Activated CD8-positive, alpha-beta memory T cell treated with anti-CD3 and anti-CD28 coated beads for 36 hours (primary cell): Measurements from ENCODE around the gene PLA2G12B. TPM values are rescaled to one million over a fixed set of nuclear protein-coding genes. Genes with fewer than 3 reads are reported as not detected.
"Not testable (repeated sequence)": the region's sequence is repeated elsewhere in the genome, so short reads cannot be mapped to it uniquely, and the experiment has no call there.

Experiments
- CTCF ChIA-PET: fragments of 350-600 bp; sonication (Branson Sonifier 250); formaldehyde crosslinking; loops from one replicate; lab custom pipeline; 2021; ENCODE audit warnings: antibody characterized with exemption; lab: Charles Lee
- POLR2A ChIA-PET: fragments of 350-600 bp; sonication (Branson Sonifier 250); formaldehyde crosslinking; loops from one replicate; lab custom pipeline; 2021; ENCODE audit warnings: antibody characterized with exemption; lab: Charles Lee
- total RNA-seq, 2 experiments: library from RNA; stranded (reverse); gene quantifications; one replicate each; pipeline ENCODE4 v1.2.3, GENCODE V29; 2021

PLA2G12B gene, protein sequence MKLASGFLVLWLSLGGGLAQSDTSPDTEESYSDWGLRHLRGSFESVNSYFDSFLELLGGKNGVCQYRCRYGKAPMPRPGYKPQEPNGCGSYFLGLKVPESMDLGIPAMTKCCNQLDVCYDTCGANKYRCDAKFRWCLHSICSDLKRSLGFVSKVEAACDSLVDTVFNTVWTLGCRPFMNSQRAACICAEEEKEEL
- total RNA-seq = not detected

DNA sequence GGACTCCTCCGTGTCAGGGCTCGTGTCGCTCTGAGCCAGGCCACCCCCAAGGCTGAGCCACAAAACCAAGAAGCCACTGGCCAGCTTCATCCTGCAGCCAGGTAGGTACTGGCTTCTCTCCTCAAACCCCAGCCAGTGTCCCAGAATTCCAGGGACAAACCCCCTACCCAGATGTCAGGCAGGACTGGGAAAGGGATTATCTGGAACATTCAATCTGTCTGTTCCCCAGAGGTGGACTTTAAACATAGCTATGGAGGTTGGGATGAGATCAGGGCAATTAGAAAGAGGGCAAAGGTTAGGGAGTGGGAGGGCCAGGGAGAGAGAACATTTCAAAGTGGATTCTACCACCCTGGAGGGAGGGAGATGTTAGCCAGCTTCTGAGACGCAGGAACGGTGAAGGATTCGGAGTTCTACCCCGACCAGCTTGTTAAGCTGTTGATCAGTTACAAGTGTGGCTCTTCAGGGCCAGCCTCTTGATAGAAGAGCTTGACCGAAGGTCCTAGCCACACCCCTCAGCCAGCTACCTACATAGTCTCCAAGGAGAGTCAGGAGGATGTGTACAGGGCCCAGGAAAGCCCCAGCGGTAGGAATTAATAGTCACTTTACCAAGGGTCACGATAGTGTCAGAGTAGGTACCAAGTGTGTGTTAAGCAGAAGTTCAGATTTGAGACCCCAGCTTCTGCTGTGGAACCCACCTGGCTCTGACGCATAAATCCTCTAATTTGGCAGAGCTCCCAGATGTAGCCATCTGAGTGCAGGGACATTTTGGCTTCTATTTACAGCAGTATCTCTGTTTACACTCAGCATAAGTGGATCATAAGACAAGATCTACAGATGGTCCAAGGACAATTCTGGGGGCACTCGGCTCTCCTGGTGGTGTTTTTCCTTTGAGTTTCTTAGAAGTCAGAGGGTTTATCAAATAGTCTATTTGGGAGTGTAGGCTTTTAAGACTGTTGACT is at the start of gene PLA2G12B:
Gene PLA2G12B, minus strand, starts transcription at position 211 of the 959 bp plus-strand sequence. Its CDS starts 121 bp downstream, at position 90.
- ChIA-PET POLR2A (no interaction called here), CTCF (no interaction called here)

DNA sequence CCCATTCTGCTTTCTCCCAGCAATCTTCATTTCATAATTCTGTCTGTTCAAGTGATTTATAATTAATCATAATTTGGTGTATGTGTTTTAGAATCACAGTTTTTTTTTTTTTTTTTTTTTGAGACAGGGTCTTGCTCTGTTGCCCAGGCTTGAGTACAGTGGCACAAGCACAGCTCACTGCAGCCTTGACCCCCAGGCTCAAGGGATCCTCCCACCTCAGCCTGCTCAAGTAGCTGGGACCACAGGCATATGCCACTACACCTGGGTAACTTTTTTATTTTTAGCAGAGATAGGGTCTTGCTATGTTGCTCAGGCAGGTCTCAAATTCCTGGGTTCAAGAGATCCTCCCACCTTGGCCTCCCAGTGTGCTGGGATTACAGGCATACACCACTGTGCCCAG is 49.2 kb upstream of the PLA2G12B start:
- CTCF ChIA-PET = interaction anchor here (0.6 kb wide), 1 partner anchor 334 kb away, joined by 3 read pairs; no protein-coding TSS in a partner anchor

DNA sequence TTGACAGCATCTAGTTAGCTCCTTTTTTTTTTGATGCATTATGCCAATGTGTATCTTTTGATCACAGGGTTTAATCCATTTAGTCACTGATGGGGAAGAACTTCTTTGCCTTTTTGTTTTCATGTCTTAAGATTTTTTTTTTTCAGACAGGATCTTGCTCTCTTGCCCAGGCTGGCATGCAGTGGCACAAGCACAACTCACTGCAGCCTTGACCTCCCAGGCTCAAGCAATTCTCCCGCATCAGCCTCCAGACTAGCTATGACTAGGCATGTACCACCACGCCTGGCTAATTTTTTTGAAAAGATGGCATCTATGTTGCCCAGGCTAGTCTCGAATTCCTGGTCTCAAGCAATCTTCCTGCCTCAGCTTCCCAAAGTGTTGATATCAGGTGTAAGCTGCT is 46.4 kb upstream of the PLA2G12B start:
- ChIA-PET POLR2A (no interaction called here), CTCF (interaction anchor here (0.6 kb wide), 1 partner anchor 24 kb away, joined by 3 read pairs; no protein-coding TSS in a partner anchor)

More for the DNA sequence above, 49.2 kb upstream of the PLA2G12B start:
- POLR2A ChIA-PET = interaction anchor here (0.7 kb wide), 1 partner anchor 92 kb away, joined by 9 read pairs; no protein-coding TSS in a partner anchor

DNA sequence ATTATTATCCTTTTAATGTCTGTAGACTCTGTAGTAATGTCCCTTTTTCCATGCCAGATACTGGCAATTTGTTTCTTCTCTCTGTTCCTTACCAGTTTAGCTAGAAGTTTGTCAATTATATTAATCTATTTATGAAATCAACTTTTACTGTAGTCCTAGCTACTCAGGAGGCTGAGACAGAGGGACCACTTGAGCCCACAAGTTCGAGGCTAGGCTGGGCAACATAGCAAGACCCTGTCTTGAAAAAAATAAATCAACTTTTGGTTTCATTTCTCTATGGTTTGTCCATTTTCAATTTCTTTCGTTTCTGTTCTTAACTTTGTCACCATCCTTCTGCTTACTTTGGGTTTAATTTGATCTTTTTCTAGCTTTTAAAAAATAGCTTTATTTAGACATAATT is 42.5 kb upstream of the PLA2G12B start:
- ChIA-PET POLR2A (no interaction called here), CTCF (interaction anchor here (0.6 kb wide), 1 partner anchor 401 kb away, joined by 3 read pairs; no protein-coding TSS in a partner anchor)

DNA sequence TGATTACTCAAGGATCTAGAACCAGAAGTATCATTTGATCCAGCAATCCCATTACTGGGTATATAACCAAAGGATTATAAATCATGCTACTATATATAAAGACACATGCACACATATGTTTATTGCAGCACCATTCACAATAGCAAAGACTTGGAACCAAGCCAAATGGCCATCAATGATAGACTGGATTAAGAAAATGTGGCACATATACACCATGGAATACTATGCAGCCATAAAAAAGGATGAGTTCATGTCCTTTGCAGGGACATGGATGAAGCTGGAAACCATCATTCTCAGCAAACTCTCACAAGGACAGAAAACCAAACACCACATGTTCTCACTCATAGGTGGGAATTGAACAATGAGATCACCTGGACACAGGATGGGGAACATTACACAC is 40.9 kb upstream of the PLA2G12B start:
- CTCF ChIA-PET, POLR2A ChIA-PET: not testable (repeated sequence)

DNA sequence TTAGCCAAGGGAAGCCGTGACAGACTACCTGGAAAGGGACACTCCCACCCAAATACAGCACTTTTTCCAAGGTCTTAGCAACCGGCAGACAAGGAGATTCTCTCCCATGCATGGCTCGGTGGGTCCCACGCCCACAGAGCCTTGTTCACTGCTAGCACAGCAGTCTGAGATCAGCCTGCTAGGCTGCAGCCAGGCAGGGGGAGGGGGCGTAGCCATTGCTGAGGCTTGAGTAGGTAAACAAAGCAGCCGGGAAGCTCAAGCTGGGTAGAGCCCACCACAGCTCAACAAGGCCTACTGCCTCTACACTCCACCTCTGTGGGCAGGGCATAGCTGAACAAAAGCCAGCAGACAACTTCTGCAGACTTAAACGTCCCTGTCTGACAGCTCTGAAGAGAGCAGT is 35.2 kb upstream of the PLA2G12B start:
- POLR2A ChIA-PET, CTCF ChIA-PET: not testable (repeated sequence)

DNA sequence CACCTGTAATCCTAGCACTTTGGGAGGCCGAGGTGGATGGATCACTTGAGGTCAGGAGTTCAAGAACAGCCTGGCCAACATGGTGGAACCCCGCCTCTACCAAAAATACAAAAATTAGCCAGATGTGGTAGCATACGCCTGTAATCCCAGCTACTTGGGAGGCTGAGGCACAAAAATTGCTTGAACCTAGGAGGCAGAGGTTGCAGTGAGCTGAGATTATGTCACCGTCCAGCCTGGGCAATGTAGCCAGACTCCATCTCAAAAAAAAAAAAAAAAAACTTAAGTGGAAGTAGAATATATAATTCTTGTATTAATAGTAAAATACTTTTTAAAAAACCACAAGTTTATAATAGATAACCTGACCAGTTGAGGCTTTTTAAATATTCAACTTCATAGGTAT is 30.0 kb upstream of the PLA2G12B start:
- POLR2A ChIA-PET, CTCF ChIA-PET: not testable (repeated sequence)

DNA sequence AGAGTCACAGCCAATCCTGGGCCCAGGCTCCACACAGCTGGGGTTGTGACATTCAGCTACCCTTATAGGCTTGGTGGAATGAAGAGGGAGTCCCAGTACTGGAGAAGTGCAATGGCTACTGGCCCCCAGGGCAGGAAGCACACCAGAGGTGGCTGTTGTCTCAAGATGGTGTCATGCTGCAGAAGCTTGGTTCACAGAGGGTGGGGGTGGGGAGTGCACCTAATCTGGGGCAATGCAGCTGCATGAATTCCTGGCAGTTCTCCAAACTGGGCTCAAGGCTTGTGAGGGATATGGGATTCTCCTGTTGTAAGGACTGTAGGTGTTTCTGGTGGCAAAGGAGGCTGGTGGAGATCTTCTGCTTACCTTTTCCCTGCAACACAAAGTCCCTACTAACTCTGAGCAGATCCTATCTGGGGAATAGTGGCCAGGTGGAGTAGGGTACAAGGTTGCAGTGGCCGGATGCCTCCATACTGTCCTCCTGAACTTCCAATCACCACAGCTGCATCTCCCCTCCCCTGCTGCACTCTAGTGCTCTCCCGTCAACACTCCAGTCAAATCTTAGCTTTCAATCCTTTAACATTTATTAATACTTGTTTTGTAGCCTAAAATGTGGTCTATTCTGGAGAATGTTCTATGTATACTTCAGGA is 27.4 kb upstream of the PLA2G12B start:
- ChIA-PET CTCF (no interaction called here), POLR2A (interaction anchor here (0.6 kb wide), 2 partner anchors 56 to 113 kb away, joined by 3 to 5 read pairs; no protein-coding TSS in a partner anchor)

DNA sequence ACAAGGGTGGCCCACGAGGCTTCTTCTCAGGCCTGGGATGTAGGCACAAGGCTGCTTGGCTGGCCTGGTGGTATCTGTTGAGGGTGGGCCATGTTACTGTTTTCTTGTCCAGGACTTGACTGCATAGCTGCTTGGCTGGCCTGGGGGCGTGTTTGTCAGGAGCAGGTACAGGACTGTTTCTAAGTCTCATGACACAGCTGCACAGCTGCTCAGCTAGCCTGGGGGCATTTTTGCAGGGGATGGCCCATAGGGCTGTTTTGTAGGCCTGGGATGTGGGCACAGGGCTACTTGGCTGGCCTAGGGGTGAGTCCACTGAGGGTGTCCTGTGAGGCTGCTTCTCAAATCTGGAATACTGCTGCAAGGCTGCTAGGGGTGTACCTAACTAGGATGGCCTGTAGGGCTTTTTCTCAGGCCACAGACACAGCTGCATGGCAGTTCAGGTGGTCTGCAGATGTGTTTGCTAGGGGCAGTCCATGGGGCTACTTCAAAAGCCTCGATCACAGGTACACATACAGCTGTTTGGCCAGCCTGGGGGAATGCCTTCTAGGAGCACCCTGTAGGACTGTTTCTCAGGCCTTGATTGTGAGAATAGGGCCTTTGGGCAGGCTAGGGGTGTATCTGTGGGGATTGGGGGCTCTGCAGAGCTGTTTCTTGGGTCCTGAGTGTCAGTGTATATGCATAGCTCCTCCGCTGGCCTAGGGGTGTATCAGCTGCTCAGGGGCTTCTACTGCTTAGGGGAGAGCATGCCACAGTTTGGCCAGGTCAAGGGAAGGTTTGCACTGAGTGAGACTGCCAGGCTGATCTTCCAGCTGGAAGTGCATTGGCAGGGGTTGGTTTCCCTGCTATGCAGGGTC is 26.6 kb upstream of the PLA2G12B start:
- POLR2A ChIA-PET = interaction anchor here (0.6 kb wide), 1 partner anchor 114 kb away, joined by 5 read pairs; no protein-coding TSS in a partner anchor
- CTCF ChIA-PET = no interaction called here

DNA sequence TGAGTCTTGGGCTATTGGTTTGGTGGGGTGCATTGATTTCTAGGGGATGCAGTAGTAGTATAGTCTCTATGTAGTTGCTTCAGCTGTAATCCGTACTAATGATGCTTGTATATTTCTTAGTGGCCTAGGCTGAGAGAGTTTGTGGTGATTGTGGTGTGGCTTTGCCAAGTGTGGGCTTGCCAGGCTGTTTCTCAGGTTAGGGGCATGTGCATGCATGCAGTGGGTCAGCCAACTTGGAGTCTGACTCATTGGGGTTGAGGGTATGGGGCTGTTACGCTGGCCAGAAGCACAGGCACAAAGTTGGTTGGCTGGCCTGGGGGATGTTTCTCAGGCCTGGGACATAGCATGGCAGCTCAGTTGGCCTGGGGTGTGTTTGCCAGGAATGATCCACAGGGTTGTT is 25.7 kb upstream of the PLA2G12B start:
- POLR2A ChIA-PET = no interaction called here
- CTCF ChIA-PET = no interaction called here

DNA sequence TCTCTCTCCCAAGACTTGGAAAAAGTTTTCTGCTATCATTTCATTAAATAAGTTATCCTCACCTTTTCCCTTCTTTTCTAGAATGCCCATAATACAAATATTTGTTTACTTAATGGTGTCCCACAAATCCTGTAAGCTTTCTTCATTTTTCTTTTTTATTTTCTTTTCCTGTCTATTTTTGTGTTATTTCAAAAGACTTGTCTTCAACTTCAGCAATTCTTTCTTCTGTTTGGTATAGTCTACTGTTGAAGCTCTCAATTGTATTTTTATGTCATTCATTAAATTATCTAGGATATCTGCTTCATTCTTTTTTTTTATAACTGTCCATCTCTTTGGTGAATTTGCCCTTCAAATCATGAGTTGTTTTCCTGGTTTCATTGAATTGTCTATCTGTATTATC is 25.1 kb upstream of the PLA2G12B start:
- ChIA-PET CTCF (no interaction called here), POLR2A (interaction anchor here (0.6 kb wide), 1 partner anchor 55 kb away, joined by 3 read pairs; no protein-coding TSS in a partner anchor)

DNA sequence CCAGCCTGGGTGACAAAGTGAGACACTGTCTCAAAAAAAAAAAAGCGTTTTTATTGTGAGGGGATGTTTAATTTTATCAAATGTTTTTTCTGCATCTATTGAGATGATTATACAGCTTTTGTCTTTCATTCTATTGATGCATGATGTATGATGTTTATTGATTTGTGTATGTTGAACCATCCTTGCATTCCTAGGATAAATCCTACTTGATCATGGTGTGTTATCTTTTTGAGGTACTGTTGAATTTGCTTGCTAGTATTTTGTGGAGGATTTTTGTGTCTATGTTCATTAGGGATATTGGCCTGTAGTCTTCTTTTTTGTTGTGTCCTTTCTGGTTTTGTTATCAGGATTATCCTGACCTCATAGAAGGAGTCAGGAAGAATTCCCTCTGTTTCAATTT is 22.3 kb upstream of the PLA2G12B start:
- POLR2A ChIA-PET = no interaction called here
- CTCF ChIA-PET = interaction anchor here (0.5 kb wide), 1 partner anchor 24 kb away, joined by 3 read pairs; no protein-coding TSS in a partner anchor

DNA sequence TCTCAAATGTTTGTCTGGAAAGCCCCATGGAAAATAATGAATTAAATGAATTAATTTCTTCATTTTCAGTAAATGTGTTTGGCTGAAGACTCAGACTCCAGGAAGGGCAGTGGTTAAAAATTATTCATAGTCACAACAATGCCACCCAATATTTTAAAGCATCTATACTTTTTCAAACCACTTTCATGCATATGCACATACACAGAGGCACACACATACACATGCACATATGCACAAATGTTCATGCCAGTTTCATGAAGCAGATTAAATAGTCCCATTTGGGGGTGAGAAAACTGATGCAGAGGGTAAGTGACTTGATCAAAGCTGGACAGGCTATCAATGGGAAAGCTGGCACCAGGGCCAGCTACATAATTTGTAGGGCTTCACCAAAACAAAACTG is 1.4 kb upstream of the PLA2G12B start:
- CTCF ChIA-PET = no interaction called here
- POLR2A ChIA-PET = no interaction called here

DNA sequence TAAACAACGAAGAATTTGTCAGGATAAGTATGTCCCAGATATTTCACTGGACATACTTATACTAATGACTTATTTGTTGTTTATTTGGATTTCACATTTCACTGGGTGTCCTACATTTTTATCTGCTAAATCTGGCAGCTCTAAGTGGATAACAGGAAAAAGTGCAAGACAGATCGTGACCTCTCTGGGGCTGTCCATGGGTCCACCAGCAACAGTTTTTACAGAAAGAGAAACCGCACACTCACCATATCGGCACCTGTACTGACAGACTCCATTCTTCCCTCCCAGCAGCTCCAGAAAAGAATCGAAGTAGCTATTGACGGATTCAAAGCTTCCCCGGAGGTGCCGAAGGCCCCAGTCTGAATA is 393 bp downstream of the PLA2G12B start:
- ChIA-PET CTCF (no interaction called here), POLR2A (no interaction called here)

DNA sequence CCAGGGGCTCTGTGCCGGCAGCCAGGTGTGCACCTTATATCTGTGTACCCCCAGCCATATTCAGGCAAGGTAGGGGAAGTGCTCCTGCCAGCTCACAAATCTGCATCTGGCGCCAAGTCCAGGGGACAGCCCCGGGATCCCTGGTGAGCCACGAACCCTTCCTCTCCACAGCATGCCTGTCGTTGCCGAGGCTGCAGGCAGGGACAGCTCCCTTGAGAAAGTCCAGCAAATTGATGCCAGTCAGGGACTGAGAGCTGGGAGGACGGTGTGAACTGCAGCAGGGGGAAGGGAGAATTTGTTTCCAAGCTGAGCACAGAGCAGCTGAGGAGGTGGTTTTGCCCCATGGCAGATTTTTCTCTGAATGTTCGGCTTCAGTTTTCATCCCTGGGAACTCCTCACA is 919 bp downstream of the PLA2G12B start:
- ChIA-PET POLR2A (no interaction called here), CTCF (no interaction called here)

DNA sequence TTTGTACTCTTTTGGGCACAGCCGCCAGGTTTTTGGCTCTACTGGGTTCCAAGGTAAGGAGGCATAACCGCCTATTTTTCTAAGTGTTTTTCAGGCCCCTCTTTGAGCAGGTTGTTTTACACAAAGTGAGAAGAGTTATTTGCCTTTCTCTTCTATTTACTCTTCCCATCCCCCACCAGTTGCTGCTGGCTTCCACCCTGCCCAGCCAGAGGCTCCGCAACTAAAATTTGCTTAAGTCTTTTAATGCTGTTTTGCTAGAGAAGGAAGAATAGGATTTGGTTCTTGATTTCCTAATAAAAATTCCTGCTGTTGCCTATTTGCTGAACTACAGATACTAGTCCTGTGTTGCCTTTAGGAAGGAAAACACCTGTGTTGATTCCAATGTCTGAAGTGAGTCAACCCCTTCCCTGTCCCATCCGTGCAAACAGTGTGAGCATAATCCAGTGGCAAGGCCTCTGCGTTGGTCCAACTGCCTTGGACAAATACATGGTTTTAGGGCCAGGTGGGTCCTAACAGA is 1.9 kb downstream of the PLA2G12B start:
- POLR2A ChIA-PET = no interaction called here
- CTCF ChIA-PET = no interaction called here

DNA sequence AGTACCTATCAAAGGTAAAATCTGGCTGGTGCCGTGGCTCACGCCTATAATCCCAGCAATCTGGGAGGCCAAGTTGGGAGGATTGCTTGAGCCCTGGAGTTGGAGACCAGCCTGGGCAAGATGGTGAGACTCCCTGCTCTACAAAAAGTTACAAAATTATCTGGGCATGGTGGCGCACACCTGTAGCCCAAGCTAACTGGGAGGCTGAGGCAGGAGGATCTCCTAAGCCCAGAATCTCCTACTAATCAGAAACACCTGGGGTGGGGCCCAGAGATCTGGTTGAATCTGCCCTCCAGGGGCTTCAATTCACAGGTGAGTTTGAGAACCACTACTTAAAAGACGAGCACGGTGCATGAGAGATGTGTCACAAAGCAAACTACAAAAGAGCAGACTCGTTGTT is 2.4 kb downstream of the PLA2G12B start:
- ChIA-PET POLR2A (no interaction called here), CTCF (no interaction called here)

DNA sequence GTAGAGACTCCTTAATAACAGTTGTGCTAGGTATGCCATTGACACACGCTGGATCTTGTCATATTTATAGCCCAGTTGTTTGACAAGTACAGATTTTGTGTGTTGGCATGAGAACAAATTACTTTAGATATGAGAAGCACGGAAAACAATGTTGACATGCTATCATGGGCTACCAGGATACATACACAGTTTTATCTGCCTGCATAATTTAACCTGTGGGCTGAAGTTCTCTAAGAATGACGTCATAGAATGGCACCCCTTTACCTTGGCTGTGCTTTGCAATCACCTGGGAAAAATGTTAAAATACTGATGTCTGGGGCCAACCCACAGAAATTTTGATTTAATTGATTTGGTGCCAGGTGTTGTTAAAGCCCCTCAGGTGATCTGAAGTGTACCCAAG is 2.8 kb downstream of the PLA2G12B start:
- ChIA-PET CTCF (no interaction called here), POLR2A (no interaction called here)

DNA sequence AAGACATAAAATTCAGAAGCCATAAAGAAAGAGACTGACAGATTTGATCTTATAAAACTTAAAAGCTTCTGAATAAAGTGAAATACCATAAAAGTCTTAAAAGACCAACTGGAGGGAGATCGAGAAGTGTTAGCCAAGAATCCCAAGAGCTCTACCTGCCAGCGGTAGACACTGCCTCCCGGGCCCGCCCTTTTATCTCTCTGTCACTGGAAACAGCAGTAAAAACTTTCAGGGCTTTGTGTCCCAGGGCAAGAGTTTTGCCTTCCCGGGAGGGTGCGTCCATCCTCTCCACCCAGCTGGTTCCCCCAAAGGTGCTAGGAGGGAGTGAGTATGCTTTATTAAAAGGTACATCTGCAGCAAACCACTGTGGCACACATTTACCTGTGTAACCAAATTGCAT is 5.8 kb downstream of the PLA2G12B start:
- CTCF ChIA-PET = no interaction called here
- POLR2A ChIA-PET = no interaction called here
